Thymus (tissue), 14 donors: ENCODE measurements around the gene TMSB15C. TPM values are rescaled to one million over a fixed set of nuclear protein-coding genes. Genes with fewer than 3 reads are reported as not detected.
"Not testable (repeated sequence)": the region's sequence is repeated elsewhere in the genome, so short reads cannot be mapped to it uniquely, and the experiment has no call there.

Experiments used
- DNase-seq, 9 donors: peaks; one replicate each; pipeline ENCODE4 v3.0.0-alpha.2; 2013; ENCODE audit warnings: low spot score in 9 of 9, low read depth in 6 of 9, missing footprints in 1 of 9
- H3K27ac ChIP-seq, 2 donors: one replicate each; pipeline ENCODE4 v1.5.1; 2013; ENCODE audit warnings: control low read depth in 1 of 2, low read depth in 1 of 2, low read length in 1 of 2, mild to moderate bottlenecking in 1 of 2, moderate library complexity in 1 of 2
- H3K27me3 ChIP-seq, 2 donors: one replicate each; pipeline ENCODE4 v1.5.1; 2013; ENCODE audit warnings: low read length in 1 of 2; ENCODE audit not compliant: control insufficient read depth in 2 of 2, insufficient read depth in 1 of 2
- H3K36me3 ChIP-seq, 2 donors: one replicate each; pipeline ENCODE4 v1.5.1; 2013; ENCODE audit warnings: low read length in 1 of 2, mild to moderate bottlenecking in 1 of 2, moderate library complexity in 1 of 2; ENCODE audit not compliant: control insufficient read depth in 2 of 2, insufficient read depth in 2 of 2
- H3K4me1 ChIP-seq, 2 donors: one replicate each; pipeline ENCODE4 v1.5.1; 2013; ENCODE audit warnings: low read length in 2 of 2; ENCODE audit not compliant: control insufficient read depth in 2 of 2, insufficient read depth in 2 of 2
- H3K4me3 ChIP-seq, 2 donors: one replicate each; pipeline ENCODE4 v1.5.1; 2013; ENCODE audit warnings: low read length in 2 of 2, control low read depth in 1 of 2, mild to moderate bottlenecking in 1 of 2
- H3K9me3 ChIP-seq, 2 donors: one replicate each; pipeline ENCODE4 v1.5.1; 2013; ENCODE audit warnings: low read length in 1 of 2, mild to moderate bottlenecking in 1 of 2; ENCODE audit not compliant: control insufficient read depth in 2 of 2, insufficient read depth in 1 of 2
- WGBS: extraction: QIAGEN DNeasy Blood & Tissue Kit; methylation state at CpG from one replicate; pipeline ENCODE4 v1.1.7; 2013; 5-methylcytosine and 5-hydroxymethylcytosine counted together
- long read RNA-seq, 10 donors: transcript quantifications; one replicate each; lab custom pipeline, GENCODE V29; 2026
- polyA plus RNA-seq: library from polyadenylated mRNA; stranded (reverse); fragments of 200-250 nt; gene quantifications from one replicate; pipeline ENCODE4 v1.2.3, GENCODE V29; 2013
- total RNA-seq: library from RNA; stranded (reverse); fragments of 120-200 nt; gene quantifications from one replicate; pipeline ENCODE4 v1.2.4, GENCODE V29; 2013
- donor health status: healthy.

The TMSB15C gene
- total RNA-seq: 3.4 TPM
- 2.3 TPM for polyA plus RNA-seq
- long read RNA-seq, donor 1: 0 reads
- long read RNA-seq, donor 2, partial matches to known transcripts: 0 of 5 reads
- long read RNA-seq, donor 2, other reads (novel, unspliced or antisense): 0 of 5 reads
- long read RNA-seq, donor 3, transcript TMSB15B-207 (3 exons, 947 nt): major isoform, 9 of 10 reads
- long read RNA-seq, donor 3, partial matches to known transcripts: 0 of 10 reads
- long read RNA-seq, donor 3, other reads (novel, unspliced or antisense): 0 of 10 reads
- long read RNA-seq, donor 4, partial matches to known transcripts: 0 of 2 reads
- long read RNA-seq, donor 4, other reads (novel, unspliced or antisense): 0 of 2 reads
- long read RNA-seq, donor 5, transcript TMSB15B-207 (3 exons, 947 nt): major isoform, 7 of 8 reads
- long read RNA-seq, donor 5, partial matches to known transcripts: 0 of 8 reads
- long read RNA-seq, donor 5, other reads (novel, unspliced or antisense): 0 of 8 reads
- long read RNA-seq, donor 6, partial matches to known transcripts: 0 of 2 reads
- long read RNA-seq, donor 6, other reads (novel, unspliced or antisense): 0 of 2 reads
- long read RNA-seq, donor 7, partial matches to known transcripts: 0 of 1 reads
- long read RNA-seq, donor 7, other reads (novel, unspliced or antisense): 0 of 1 reads
- long read RNA-seq, donor 8: 0 reads
- long read RNA-seq, donor 9, partial matches to known transcripts: 0 of 2 reads
- long read RNA-seq, donor 9, other reads (novel, unspliced or antisense): 0 of 2 reads
- long read RNA-seq, donor 10, partial matches to known transcripts: 0 of 2 reads
- long read RNA-seq, donor 10, other reads (novel, unspliced or antisense): 0 of 2 reads

GRCh38 chrX:104075778-104076445, at the start of gene TMSB15C:
Gene TMSB15C (minus strand): TSS chrX:104076236.
- H3K4me1 ChIP-seq, DNase-seq, H3K4me3 ChIP-seq, H3K27ac ChIP-seq, H3K27me3 ChIP-seq, H3K36me3 ChIP-seq, H3K9me3 ChIP-seq: not testable (repeated sequence)
- WGBS: no CpG with 5 or more reads among the region's 46 CpGs

- DNase-seq: peak in 2 of 9 donors; percentile 11 to 37
- peaks cover 0 to 2% of the 10 kb centered on the region in 2 donors for H3K4me1 ChIP-seq
- H3K9me3 ChIP-seq: no peaks in the 10 kb centered on the region
- WGBS: 16% methylated on average over 5 of the region's 5 CpGs
- no peaks in the 10 kb centered on the region for H3K36me3 ChIP-seq
- H3K27me3 ChIP-seq: no peaks in the 10 kb centered on the region
- no peak overlapping the region for H3K4me3 ChIP-seq
- no peak overlapping the region for H3K27ac ChIP-seq
Observed at GRCh38 chrX:104122829-104123228, 46.8 kb upstream of the TMSB15C start.

GRCh38 chrX:104118765-104119164, 42.7 kb upstream of the TMSB15C start:
- Histone ChIP-seq H3K27me3 (peaks cover 0 to 7% of the 10 kb centered on the region in 2 donors), H3K36me3 (no peaks in the 10 kb centered on the region), H3K4me1 (peaks cover 0 to 2% of the 10 kb centered on the region in 2 donors), H3K27ac (no peak overlapping the region), H3K9me3 (no peaks in the 10 kb centered on the region), H3K4me3 (no peak overlapping the region)
- no peak for DNase-seq
- WGBS: 100% methylated on average over 1 of the region's 1 CpG

GRCh38 chrX:104117759-104118158, 41.7 kb upstream of the TMSB15C start:
- no peak for DNase-seq
- no peaks in the 10 kb centered on the region for H3K36me3 ChIP-seq
- no peaks in the 10 kb centered on the region for H3K9me3 ChIP-seq
- no peak overlapping the region for H3K4me3 ChIP-seq
- H3K27me3 ChIP-seq: peaks cover 0 to 16% of the 10 kb centered on the region in 2 donors
- peaks cover 0 to 7% of the 10 kb centered on the region in 2 donors for H3K4me1 ChIP-seq
- no peak overlapping the region for H3K27ac ChIP-seq

- H3K4me1 ChIP-seq: peaks cover 0 to 9% of the 10 kb centered on the region in 2 donors
- no peak overlapping the region for H3K27ac ChIP-seq
- H3K36me3 ChIP-seq: no peaks in the 10 kb centered on the region
- WGBS: 9% methylated on average over 24 of the region's 24 CpGs
- H3K27me3 ChIP-seq: peaks cover 0 to 32% of the 10 kb centered on the region in 2 donors
- H3K4me3 ChIP-seq: peak overlapping the region; percentile 24 to 57
- peak in 5 of 9 donors; percentile 6 to 56 (median 19) for DNase-seq
- H3K9me3 ChIP-seq: no peaks in the 10 kb centered on the region
Observed at GRCh38 chrX:104113222-104113965, 37.4 kb upstream of the TMSB15C start.

GRCh38 chrX:104112326-104112951, 36.4 kb upstream of the TMSB15C start, which contains the start of gene ZCCHC18:
Gene ZCCHC18 (plus strand): TSS chrX:104112523. CDS start chrX:104114112, 1,589 bp downstream.
- H3K4me3 ChIP-seq: peak within 1 kb of the TSS; percentile 46 to 57

GRCh38 chrX:104110491-104111240, 34.6 kb upstream of the TMSB15C start:
- DNase-seq, H3K36me3 ChIP-seq, H3K27ac ChIP-seq, H3K9me3 ChIP-seq, H3K4me1 ChIP-seq, H3K4me3 ChIP-seq: not testable (repeated sequence)
- 53% methylated on average over 6 of the region's 6 CpGs for WGBS
- peaks cover 0 to 32% of the 10 kb centered on the region in 2 donors for H3K27me3 ChIP-seq

More at GRCh38 chrX:104112326-104112951, 36.4 kb upstream of the TMSB15C start, which contains the start of gene ZCCHC18:
- Histone ChIP-seq H3K9me3 (no peaks in the 10 kb centered on the region), H3K4me1 (peaks cover 0 to 9% of the 10 kb centered on the region in 2 donors), H3K27me3 (peaks cover 0 to 32% of the 10 kb centered on the region in 2 donors), H3K36me3 (no peaks in the 10 kb centered on the region), H3K27ac (peak within 1 kb of the TSS in 1 of 2 donors; percentile 18)
- WGBS: under 1% methylated on average over 66 of the region's 67 CpGs
- peak in 3 of 9 donors; percentile 7 to 28 (median 11) for DNase-seq
